Measurements from ENCODE around the gene LBH. TPM values are rescaled to one million over a fixed set of nuclear protein-coding genes. Genes with fewer than 3 reads are reported as not detected.
A peak's percentile ranks its signal among the peaks of the same experiment; 100 is the strongest.

The LBH gene
- total RNA-seq: 16.1 and 16.7 TPM in 2 replicates
- long read RNA-seq, partial matches to known transcripts: 0 of 5 reads
- long read RNA-seq, other reads (novel, unspliced or antisense): 2 of 5 reads

GRCh38 chr2:30231212-30231995 is at the start of gene LBH:
Gene LBH, plus strand, starts transcription at chr2:30231534. Its CDS starts 205 bp downstream, at chr2:30231739.
- Mint-ChIP-seq H3K27ac (ENCODE audit: unreplicated experiment) (peak within 1 kb of the TSS; percentile 27), H3K4me1 (peaks cover 19% of the 10 kb centered on the region), H3K9me3 (no peaks in the 10 kb centered on the region), H3K36me3 (ENCODE audit: low read depth) (no peaks in the 10 kb centered on the region), H3K27me3 (ENCODE audit: low read depth) (peaks cover 48% of the 10 kb centered on the region), H3K4me3 (peak within 1 kb of the TSS; percentile 90)
- peak; percentile 75 for DNase-seq (ENCODE audit: low read depth, low spot score)
- no peak for TF ChIP-seq CTCF (conservative IDR thresholded peaks at IDR 0.05)

- H3K36me3 Mint-ChIP-seq (ENCODE audit: low read depth): no peaks in the 10 kb centered on the region
These were observed 47.3 kb upstream of the LBH start for GRCh38 chr2:30184035-30184434.

GRCh38 chr2:30185178-30185577 is 46.2 kb upstream of the LBH start:
- Mint-ChIP-seq H3K9me3 (no peaks in the 10 kb centered on the region), H3K27me3 (ENCODE audit: low read depth) (peaks cover 9% of the 10 kb centered on the region), H3K4me3 (no peak overlapping the region), H3K4me1 (no peaks in the 10 kb centered on the region), H3K27ac (ENCODE audit: unreplicated experiment) (no peak overlapping the region), H3K36me3 (ENCODE audit: low read depth) (no peaks in the 10 kb centered on the region)
- TF ChIP-seq CTCF (conservative IDR thresholded peaks at IDR 0.05): no peak
- no peak for DNase-seq (ENCODE audit: low read depth, low spot score)

More at GRCh38 chr2:30184035-30184434, 47.3 kb upstream of the LBH start:
- Mint-ChIP-seq H3K27ac (ENCODE audit: unreplicated experiment) (no peak overlapping the region), H3K4me1 (no peaks in the 10 kb centered on the region), H3K9me3 (no peaks in the 10 kb centered on the region), H3K4me3 (no peak overlapping the region), H3K27me3 (ENCODE audit: low read depth) (peaks cover 9% of the 10 kb centered on the region)
- TF ChIP-seq CTCF (conservative IDR thresholded peaks at IDR 0.05): no peak
- DNase-seq (ENCODE audit: low read depth, low spot score): no peak

GRCh38 chr2:30188292-30188691 is 43.0 kb upstream of the LBH start:
- H3K36me3 Mint-ChIP-seq (ENCODE audit: low read depth): no peaks in the 10 kb centered on the region
- DNase-seq (ENCODE audit: low read depth, low spot score): no peak
- H3K4me3 Mint-ChIP-seq: no peak overlapping the region
- H3K27ac Mint-ChIP-seq (ENCODE audit: unreplicated experiment): no peak overlapping the region
- H3K4me1 Mint-ChIP-seq: peaks cover 3% of the 10 kb centered on the region
- no peak for TF ChIP-seq CTCF (conservative IDR thresholded peaks at IDR 0.05)
- peaks cover 5% of the 10 kb centered on the region for H3K27me3 Mint-ChIP-seq (ENCODE audit: low read depth)
- H3K9me3 Mint-ChIP-seq: no peaks in the 10 kb centered on the region

GRCh38 chr2:30190637-30191036 is 40.7 kb upstream of the LBH start:
- peaks cover 9% of the 10 kb centered on the region for H3K4me1 Mint-ChIP-seq
- no peak for DNase-seq (ENCODE audit: low read depth, low spot score)
- H3K9me3 Mint-ChIP-seq: no peaks in the 10 kb centered on the region
- TF ChIP-seq CTCF (conservative IDR thresholded peaks at IDR 0.05): no peak
- no peak overlapping the region for H3K27ac Mint-ChIP-seq (ENCODE audit: unreplicated experiment)
- H3K27me3 Mint-ChIP-seq (ENCODE audit: low read depth): peaks cover 5% of the 10 kb centered on the region
- H3K36me3 Mint-ChIP-seq (ENCODE audit: low read depth): no peaks in the 10 kb centered on the region
- no peak overlapping the region for H3K4me3 Mint-ChIP-seq
